Kidney epithelial cell (primary cell): ENCODE results near the gene THSD7B. TPM values are rescaled to one million over a fixed set of nuclear protein-coding genes. Genes with fewer than 3 reads are reported as not detected.

Source experiments
- DNase-seq: peaks from one replicate; pipeline ENCODE4 v3.0.0-alpha.2; 2010; ENCODE audit warnings: low read depth
- H3K27me3 ChIP-seq: 2 replicates; pipeline ENCODE4 v1.6.0; 2011; ENCODE audit warnings: low read length; ENCODE audit not compliant: control insufficient read depth, insufficient read depth
- H3K36me3 ChIP-seq: 2 replicates; pipeline ENCODE4 v1.5.1; 2011; ENCODE audit warnings: low read length; ENCODE audit not compliant: control insufficient read depth, insufficient read depth
- H3K4me3 ChIP-seq: 2 replicates; pipeline ENCODE4 v1.5.1; 2011; ENCODE audit warnings: low read depth, mild to moderate bottlenecking, control low read depth, low read length
- CTCF ChIP-seq: IDR thresholded peaks from 2 replicates; pipeline ENCODE4 v1.5.1; 2011; ENCODE audit warnings: mild to moderate bottlenecking, moderate library complexity, low read length, control low read depth, inconsistent platforms; ENCODE audit not compliant: insufficient read depth, poor library complexity, severe bottlenecking
- total RNA-seq: library from RNA; depleted of rRNA; stranded (reverse); fragments of >200 nt; gene quantifications from 2 replicates; pipeline ENCODE4 v1.2.3, GENCODE V29; 2015

THSD7B gene
- total RNA-seq, 1 donor from 2014 or later = 0.04 TPM

GRCh38 chr2:136823291-136823690 is 57.9 kb downstream of the THSD7B start:
- no peak for DNase-seq
- H3K36me3 ChIP-seq = no peaks in the 10 kb centered on the region
- no peak overlapping the region for H3K4me3 ChIP-seq
- H3K27me3 ChIP-seq = no peaks in the 10 kb centered on the region
- TF ChIP-seq CTCF = no peak

- Histone ChIP-seq H3K4me3 (no peak overlapping the region), H3K36me3 (no peaks in the 10 kb centered on the region), H3K27me3 (no peaks in the 10 kb centered on the region)
- no peak for DNase-seq
- no peak for TF ChIP-seq CTCF
Observed at GRCh38 chr2:136828162-136828561, 62.8 kb downstream of the THSD7B start.

GRCh38 chr2:136828774-136829173 is 63.4 kb downstream of the THSD7B start:
- H3K27me3 ChIP-seq = no peaks in the 10 kb centered on the region
- no peak overlapping the region for H3K4me3 ChIP-seq
- no peak for TF ChIP-seq CTCF
- no peak for DNase-seq
- H3K36me3 ChIP-seq = no peaks in the 10 kb centered on the region

- Histone ChIP-seq H3K36me3 (no peaks in the 10 kb centered on the region), H3K27me3 (no peaks in the 10 kb centered on the region), H3K4me3 (no peak overlapping the region)
- no peak for TF ChIP-seq CTCF
- DNase-seq = no peak
Observed at GRCh38 chr2:136844546-136844945, 79.2 kb downstream of the THSD7B start.

- Histone ChIP-seq H3K27me3 (no peaks in the 10 kb centered on the region), H3K36me3 (no peaks in the 10 kb centered on the region), H3K4me3 (no peak overlapping the region)
- no peak for TF ChIP-seq CTCF
- DNase-seq = no peak
Observed at GRCh38 chr2:136858656-136859055, 93.3 kb downstream of the THSD7B start.

GRCh38 chr2:136860443-136860958 is 95.2 kb downstream of the THSD7B start:
- H3K4me3 ChIP-seq = no peak overlapping the region
- no peaks in the 10 kb centered on the region for H3K27me3 ChIP-seq
- DNase-seq = no peak
- TF ChIP-seq CTCF = no peak
- no peaks in the 10 kb centered on the region for H3K36me3 ChIP-seq
